Activated naive CD4-positive, alpha-beta T cell treated with anti-CD3 and anti-CD28 coated beads, Interleukin-2, amount 10 ng/mL, durations not matched to agents 7 days and 5 days (primary cell): ENCODE results near the gene AQP1.

Source experiments
- CTCF ChIA-PET: fragments of 350-600 bp; sonication (Branson Sonifier 250); formaldehyde crosslinking; loops from one replicate; lab custom pipeline; 2021; ENCODE audit warnings: antibody characterized with exemption; lab: Charles Lee
- DNase-seq: peaks from one replicate; pipeline ENCODE4 v3.0.0-alpha.2; 2020
- H3K27ac Mint-ChIP-seq: one replicate; pipeline ENCODE4 v1.8.0; 2021; ENCODE audit warnings: mild to moderate bottlenecking, moderate library complexity, mixed read lengths
- H3K27me3 Mint-ChIP-seq: one replicate; pipeline ENCODE4 v1.8.0; 2021; ENCODE audit warnings: mild to moderate bottlenecking, mixed read lengths
- H3K36me3 Mint-ChIP-seq: one replicate; pipeline ENCODE4 v1.8.0; 2021; ENCODE audit warnings: mixed read lengths
- H3K4me1 Mint-ChIP-seq: one replicate; pipeline ENCODE4 v1.8.0; 2021; ENCODE audit warnings: mixed read lengths
- H3K4me3 Mint-ChIP-seq: one replicate; pipeline ENCODE4 v1.8.0; 2021; ENCODE audit warnings: mild to moderate bottlenecking, moderate library complexity, mixed read lengths
- H3K9me3 Mint-ChIP-seq: one replicate; pipeline ENCODE4 v1.8.0; 2021; ENCODE audit warnings: mixed read lengths

The AQP1 gene

GRCh38 chr7:30911561-30911969 is at the start of gene AQP1:
Gene AQP1, plus strand, starts transcription at chr7:30911853. Its CDS starts 57 bp downstream, at chr7:30911910.
- H3K27ac Mint-ChIP-seq: no peak within 1 kb of the TSS
- peaks cover 3% of the 10 kb centered on the region for H3K4me1 Mint-ChIP-seq
- H3K9me3 Mint-ChIP-seq: no peaks in the 10 kb centered on the region
- H3K27me3 Mint-ChIP-seq: peaks cover 11% of the 10 kb centered on the region
- H3K4me3 Mint-ChIP-seq: no peak within 1 kb of the TSS
- CTCF ChIA-PET: no interaction called here
- no peak for DNase-seq
- H3K36me3 Mint-ChIP-seq: no peaks in the 10 kb centered on the region

GRCh38 chr7:30862995-30863705 is 48.5 kb upstream of the AQP1 start:
- Mint-ChIP-seq H3K27me3 (no peaks in the 10 kb centered on the region), H3K9me3 (no peaks in the 10 kb centered on the region), H3K27ac (no peak overlapping the region), H3K4me1 (no peaks in the 10 kb centered on the region), H3K4me3 (no peak overlapping the region), H3K36me3 (no peaks in the 10 kb centered on the region)
- CTCF ChIA-PET: no interaction called here
- no peak for DNase-seq

- Mint-ChIP-seq H3K9me3 (no peaks in the 10 kb centered on the region), H3K36me3 (no peaks in the 10 kb centered on the region), H3K27ac (no peak overlapping the region), H3K4me3 (no peak overlapping the region), H3K27me3 (no peaks in the 10 kb centered on the region), H3K4me1 (no peaks in the 10 kb centered on the region)
- DNase-seq: no peak
- CTCF ChIA-PET: no interaction called here
Measured at GRCh38 chr7:30863706-30864035, 48.0 kb upstream of the AQP1 start.

GRCh38 chr7:30864101-30864500 is 47.6 kb upstream of the AQP1 start:
- Mint-ChIP-seq H3K36me3 (no peaks in the 10 kb centered on the region), H3K4me3 (no peak overlapping the region), H3K4me1 (no peaks in the 10 kb centered on the region), H3K27ac (no peak overlapping the region), H3K9me3 (no peaks in the 10 kb centered on the region), H3K27me3 (no peaks in the 10 kb centered on the region)
- CTCF ChIA-PET: no interaction called here
- DNase-seq: no peak

- Mint-ChIP-seq H3K27me3 (no peaks in the 10 kb centered on the region), H3K36me3 (no peaks in the 10 kb centered on the region), H3K27ac (no peak overlapping the region), H3K4me1 (no peaks in the 10 kb centered on the region), H3K4me3 (no peak overlapping the region), H3K9me3 (no peaks in the 10 kb centered on the region)
- DNase-seq: no peak
- CTCF ChIA-PET: no interaction called here
Measured at GRCh38 chr7:30865076-30865475, 46.6 kb upstream of the AQP1 start.

- Mint-ChIP-seq H3K36me3 (no peaks in the 10 kb centered on the region), H3K4me3 (no peak overlapping the region), H3K9me3 (no peaks in the 10 kb centered on the region), H3K27me3 (no peaks in the 10 kb centered on the region), H3K4me1 (no peaks in the 10 kb centered on the region), H3K27ac (no peak overlapping the region)
- DNase-seq: no peak
- CTCF ChIA-PET: no interaction called here
Measured at GRCh38 chr7:30865821-30866220, 45.8 kb upstream of the AQP1 start.

- H3K4me1 Mint-ChIP-seq: no peaks in the 10 kb centered on the region
- no peak overlapping the region for H3K4me3 Mint-ChIP-seq
- no peaks in the 10 kb centered on the region for H3K36me3 Mint-ChIP-seq
- no peaks in the 10 kb centered on the region for H3K9me3 Mint-ChIP-seq
- DNase-seq: no peak
- CTCF ChIA-PET: no interaction called here
- no peak overlapping the region for H3K27ac Mint-ChIP-seq
- H3K27me3 Mint-ChIP-seq: no peaks in the 10 kb centered on the region
Measured at GRCh38 chr7:30866939-30867338, 44.7 kb upstream of the AQP1 start.

GRCh38 chr7:30867483-30867882 is 44.2 kb upstream of the AQP1 start:
- Mint-ChIP-seq H3K36me3 (no peaks in the 10 kb centered on the region), H3K4me1 (no peaks in the 10 kb centered on the region), H3K9me3 (no peaks in the 10 kb centered on the region), H3K27me3 (no peaks in the 10 kb centered on the region), H3K27ac (no peak overlapping the region), H3K4me3 (no peak overlapping the region)
- CTCF ChIA-PET: no interaction called here
- no peak for DNase-seq

- Mint-ChIP-seq H3K4me1 (no peaks in the 10 kb centered on the region), H3K36me3 (no peaks in the 10 kb centered on the region), H3K27me3 (no peaks in the 10 kb centered on the region), H3K4me3 (no peak overlapping the region), H3K27ac (no peak overlapping the region), H3K9me3 (no peaks in the 10 kb centered on the region)
- CTCF ChIA-PET: no interaction called here
- DNase-seq: no peak
Measured at GRCh38 chr7:30869794-30870611, 41.6 kb upstream of the AQP1 start.

GRCh38 chr7:30870821-30871518 is 40.7 kb upstream of the AQP1 start:
- H3K36me3 Mint-ChIP-seq: no peaks in the 10 kb centered on the region

GRCh38 chr7:30871655-30872054 is 40.0 kb upstream of the AQP1 start:
- Mint-ChIP-seq H3K36me3 (no peaks in the 10 kb centered on the region), H3K9me3 (no peaks in the 10 kb centered on the region), H3K27me3 (no peaks in the 10 kb centered on the region), H3K4me1 (peaks cover 4% of the 10 kb centered on the region), H3K4me3 (no peak overlapping the region), H3K27ac (no peak overlapping the region)
- CTCF ChIA-PET: no interaction called here
- no peak for DNase-seq

More at GRCh38 chr7:30870821-30871518, 40.7 kb upstream of the AQP1 start:
- Mint-ChIP-seq H3K9me3 (no peaks in the 10 kb centered on the region), H3K4me1 (peaks cover under 1% of the 10 kb centered on the region), H3K27me3 (no peaks in the 10 kb centered on the region), H3K27ac (no peak overlapping the region), H3K4me3 (no peak overlapping the region)
- CTCF ChIA-PET: no interaction called here
- no peak for DNase-seq

GRCh38 chr7:30873207-30873606 is 38.4 kb upstream of the AQP1 start:
- Mint-ChIP-seq H3K9me3 (no peaks in the 10 kb centered on the region), H3K27ac (no peak overlapping the region), H3K36me3 (no peaks in the 10 kb centered on the region), H3K4me1 (peaks cover 4% of the 10 kb centered on the region), H3K4me3 (no peak overlapping the region), H3K27me3 (no peaks in the 10 kb centered on the region)
- no peak for DNase-seq
- CTCF ChIA-PET: no interaction called here

GRCh38 chr7:30873656-30874055 is 38.0 kb upstream of the AQP1 start:
- no peaks in the 10 kb centered on the region for H3K27me3 Mint-ChIP-seq

GRCh38 chr7:30874656-30875302 is 36.9 kb upstream of the AQP1 start:
- H3K27me3 Mint-ChIP-seq: no peaks in the 10 kb centered on the region
- no peak overlapping the region for H3K4me3 Mint-ChIP-seq

More at GRCh38 chr7:30873656-30874055, 38.0 kb upstream of the AQP1 start:
- peaks cover 4% of the 10 kb centered on the region for H3K4me1 Mint-ChIP-seq
- no peak for DNase-seq
- H3K9me3 Mint-ChIP-seq: no peaks in the 10 kb centered on the region
- no peak overlapping the region for H3K27ac Mint-ChIP-seq
- H3K36me3 Mint-ChIP-seq: no peaks in the 10 kb centered on the region
- CTCF ChIA-PET: no interaction called here
- H3K4me3 Mint-ChIP-seq: no peak overlapping the region

More at GRCh38 chr7:30874656-30875302, 36.9 kb upstream of the AQP1 start:
- no peaks in the 10 kb centered on the region for H3K36me3 Mint-ChIP-seq
- CTCF ChIA-PET: no interaction called here
- no peak overlapping the region for H3K27ac Mint-ChIP-seq
- peaks cover 4% of the 10 kb centered on the region for H3K4me1 Mint-ChIP-seq
- no peak for DNase-seq
- H3K9me3 Mint-ChIP-seq: no peaks in the 10 kb centered on the region
